Stimulated activated CD4-positive, alpha-beta T cell treated with anti-CD3 and anti-CD28 coated beads, Interleukin-2, amount 100 ng/mL, for 48 hours (primary cell): ENCODE measurements around the gene METTL23.
"Not testable (repeated sequence)": the region's sequence is repeated elsewhere in the genome, so short reads cannot be mapped to it uniquely, and the experiment has no call there.

Experiments
- DNase-seq, 2 donors: peaks; one replicate each; pipeline ENCODE4 v3.0.0-alpha.2; 2020

METTL23 gene

GRCh38 chr17:76735586-76736348, 9.1 kb downstream of the METTL23 start:
- no peak for DNase-seq

GRCh38 chr17:76736349-76737081, 9.9 kb downstream of the METTL23 start:
- peak; percentile 51 for DNase-seq

- peak; percentile 96 to 98 for DNase-seq
Observed at GRCh38 chr17:76737082-76737675, 10.5 kb downstream of the METTL23 start, which contains the start of gene SRSF2. Gene SRSF2 (minus strand): TSS chr17:76737331. CDS start chr17:76737160, 171 bp downstream.

- peak; percentile 81 to 88 for DNase-seq
Observed at GRCh38 chr17:76737676-76738467, 11.2 kb downstream of the METTL23 start, which contains the start of gene MFSD11. Gene MFSD11 (plus strand): TSS chr17:76738119. CDS start chr17:76738353, 234 bp downstream.

GRCh38 chr17:76738468-76738850, 11.8 kb downstream of the METTL23 start:
- DNase-seq = no peak

- not testable (repeated sequence) for DNase-seq
Observed at GRCh38 chr17:76739568-76740115, 13.0 kb downstream of the METTL23 start.

- no peak for DNase-seq
Observed at GRCh38 chr17:76740329-76741118, 13.9 kb downstream of the METTL23 start.

GRCh38 chr17:76742958-76743357, 16.3 kb downstream of the METTL23 start:
- DNase-seq = no peak

GRCh38 chr17:76744747-76745146, 18.1 kb downstream of the METTL23 start:
- DNase-seq = no peak

- not testable (repeated sequence) for DNase-seq
Observed at GRCh38 chr17:76745785-76746184, 19.1 kb downstream of the METTL23 start.

GRCh38 chr17:76747716-76748363, 21.2 kb downstream of the METTL23 start:
- DNase-seq = no peak

- DNase-seq = no peak
Observed at GRCh38 chr17:76748657-76749056, 22.0 kb downstream of the METTL23 start.

GRCh38 chr17:76751416-76751993, 24.9 kb downstream of the METTL23 start:
- DNase-seq = no peak

- DNase-seq = no peak
Observed at GRCh38 chr17:76752006-76752405, 25.4 kb downstream of the METTL23 start.

- no peak for DNase-seq
Observed at GRCh38 chr17:76753061-76753961, 26.7 kb downstream of the METTL23 start.

- no peak for DNase-seq
Observed at GRCh38 chr17:76755285-76755684, 28.6 kb downstream of the METTL23 start.

- no peak for DNase-seq
Observed at GRCh38 chr17:76757256-76757655, 30.6 kb downstream of the METTL23 start.

GRCh38 chr17:76758570-76758969, 31.9 kb downstream of the METTL23 start:
- DNase-seq = no peak

- peak in 1 of 2 donors; percentile 28 for DNase-seq
Observed at GRCh38 chr17:76772842-76773525, 46.3 kb downstream of the METTL23 start.
